Stomach (tissue), 4 donors: ENCODE measurements around the gene UBTD1.

Experiments
- EP300 ChIP-seq: sonication (generic); formaldehyde crosslinking; IDR thresholded peaks from one replicate; pipeline ENCODE4 v1.6.1; 2017; ENCODE audit warnings: antibody characterized with exemption
- TF ChIP-seq, protein P1 (sequence below), 7 experiments: fragments of 450-650 bp in 4 of 7; fragments of 200-600 bp in 3 of 7; sonication (generic) in 3 of 7; IDR thresholded peaks; one replicate each; pipeline ENCODE4 v1.5.1; 2016 to 2019; ENCODE audit warnings: antibody characterized with exemption in 7 of 7, control low read depth in 2 of 7, mild to moderate bottlenecking in 1 of 7

DNA sequence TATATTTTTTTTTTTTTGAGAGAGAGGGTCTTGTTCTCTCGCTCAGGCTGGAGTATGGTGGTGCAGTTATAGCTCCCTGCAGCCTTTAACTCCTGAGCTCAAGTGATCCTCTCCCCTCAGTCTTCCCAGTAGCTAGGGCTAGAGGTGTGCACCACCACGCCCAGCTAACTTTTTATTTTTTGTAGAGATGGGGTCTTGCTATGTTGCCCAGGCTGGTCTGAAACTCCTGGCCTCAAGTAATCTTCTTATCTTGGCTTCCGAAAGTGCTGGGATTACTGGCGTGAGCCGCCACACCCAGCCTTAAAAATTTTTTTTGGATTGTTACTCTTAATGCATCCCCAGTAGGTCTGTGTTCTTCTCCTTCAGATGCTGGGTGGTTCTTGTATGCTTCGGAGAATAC is 4.2 kb downstream of the UBTD1 start:
- TF ChIP-seq, protein P1, sequence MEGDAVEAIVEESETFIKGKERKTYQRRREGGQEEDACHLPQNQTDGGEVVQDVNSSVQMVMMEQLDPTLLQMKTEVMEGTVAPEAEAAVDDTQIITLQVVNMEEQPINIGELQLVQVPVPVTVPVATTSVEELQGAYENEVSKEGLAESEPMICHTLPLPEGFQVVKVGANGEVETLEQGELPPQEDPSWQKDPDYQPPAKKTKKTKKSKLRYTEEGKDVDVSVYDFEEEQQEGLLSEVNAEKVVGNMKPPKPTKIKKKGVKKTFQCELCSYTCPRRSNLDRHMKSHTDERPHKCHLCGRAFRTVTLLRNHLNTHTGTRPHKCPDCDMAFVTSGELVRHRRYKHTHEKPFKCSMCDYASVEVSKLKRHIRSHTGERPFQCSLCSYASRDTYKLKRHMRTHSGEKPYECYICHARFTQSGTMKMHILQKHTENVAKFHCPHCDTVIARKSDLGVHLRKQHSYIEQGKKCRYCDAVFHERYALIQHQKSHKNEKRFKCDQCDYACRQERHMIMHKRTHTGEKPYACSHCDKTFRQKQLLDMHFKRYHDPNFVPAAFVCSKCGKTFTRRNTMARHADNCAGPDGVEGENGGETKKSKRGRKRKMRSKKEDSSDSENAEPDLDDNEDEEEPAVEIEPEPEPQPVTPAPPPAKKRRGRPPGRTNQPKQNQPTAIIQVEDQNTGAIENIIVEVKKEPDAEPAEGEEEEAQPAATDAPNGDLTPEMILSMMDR (IDR thresholded peaks at IDR 0.05), result no peak
- no peak for TF ChIP-seq EP300
